ENCODE measurements around the gene MRAP.

- TF ChIP-seq CTCF (IDR thresholded peaks at IDR 0.05; ENCODE audit: insufficient read depth, low read length, poor library complexity, severe bottlenecking), result no peak
- TF ChIP-seq EZH2phosphoT487 (conservative IDR thresholded peaks at IDR 0.05; ENCODE audit: low read length), result no peak
Observed at GRCh38 chr21:32334980-32335531, 36.4 kb downstream of the MRAP start.

All from SU-DHL-6 (cell line).